ENCODE results near the gene ANKIB1.
"Not testable (repeated sequence)": the region's sequence is repeated elsewhere in the genome, so short reads cannot be mapped to it uniquely, and the experiment has no call there.

The ANKIB1 gene

GRCh38 chr7:92360387-92360786 lies 114.6 kb downstream of the ANKIB1 start:
- no peak for DNase-seq
- in situ Hi-C loops (cut with HindIII; ENCODE audit: low pct_ligation_motif_present, low pct_unique_long_range_greater_than_20kb, low sequenced_read_pairs): no loop called here

DNA sequence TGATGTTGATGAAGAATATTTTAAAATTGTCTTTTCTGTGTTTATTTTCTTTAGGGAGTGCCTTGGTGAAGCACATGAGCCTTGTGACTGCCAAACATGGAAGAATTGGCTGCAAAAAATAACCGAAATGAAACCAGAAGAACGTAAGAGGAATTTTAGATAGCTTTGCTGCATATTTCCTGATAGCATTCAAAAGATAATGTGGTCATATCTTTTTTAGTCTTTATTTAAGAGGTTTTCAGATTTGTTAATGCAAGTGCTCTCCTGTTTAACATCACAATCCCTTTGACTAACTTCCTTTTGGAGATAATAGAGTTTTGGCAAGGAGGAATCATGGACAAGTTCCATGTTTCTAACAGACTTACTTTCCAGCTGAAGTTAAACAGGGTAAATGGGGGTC lies 116.4 kb downstream of the ANKIB1 start:
- DNase-seq: no peak
- in situ Hi-C loops (cut with HindIII; ENCODE audit: low pct_ligation_motif_present, low pct_unique_long_range_greater_than_20kb, low sequenced_read_pairs): no loop called here

- in situ Hi-C loops (cut with HindIII; ENCODE audit: low pct_ligation_motif_present, low pct_unique_long_range_greater_than_20kb, low sequenced_read_pairs): no loop called here
- DNase-seq: no peak
Observed at GRCh38 chr7:92366730-92367129, 121.0 kb downstream of the ANKIB1 start.

DNA sequence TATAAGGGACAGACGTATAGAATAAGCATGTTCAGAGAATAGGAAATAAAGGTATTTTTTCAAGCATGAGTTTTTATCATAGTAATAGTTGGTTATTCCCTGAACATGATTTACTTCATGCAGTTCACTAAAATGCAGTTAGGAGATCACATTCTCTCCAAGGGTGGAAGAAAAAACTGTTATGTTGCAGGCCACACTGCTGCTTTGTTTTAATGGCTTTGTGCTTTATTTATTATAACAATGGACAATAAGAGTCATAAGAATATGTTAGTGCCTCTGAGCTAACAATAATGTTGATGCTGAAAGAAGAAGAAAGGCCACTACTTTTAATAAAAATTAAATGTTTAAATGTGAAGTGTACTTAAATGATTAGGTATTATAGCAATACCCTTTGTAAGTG lies 123.0 kb downstream of the ANKIB1 start:
- in situ Hi-C loops (cut with HindIII; ENCODE audit: low pct_ligation_motif_present, low pct_unique_long_range_greater_than_20kb, low sequenced_read_pairs): no loop called here
- no peak for DNase-seq

DNA sequence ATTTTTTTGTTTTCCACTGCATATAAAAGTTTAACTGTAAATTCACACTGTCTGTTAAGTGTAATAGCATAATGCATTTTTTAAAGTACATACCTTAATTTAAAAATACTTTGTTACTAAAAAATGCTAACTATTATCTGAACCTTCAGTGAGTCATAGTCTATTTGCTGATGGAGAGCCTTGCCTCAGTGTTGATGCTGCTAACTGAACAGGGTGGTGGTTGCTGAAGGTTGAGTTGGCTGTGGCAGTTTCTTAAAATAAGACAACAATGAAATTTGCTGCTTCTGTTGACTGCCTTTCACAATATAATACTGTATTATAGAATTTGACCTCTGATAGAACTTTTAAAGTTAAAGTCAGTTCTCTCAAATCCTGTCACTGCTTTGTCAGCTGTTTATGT lies 129.2 kb downstream of the ANKIB1 start:
- in situ Hi-C loops (cut with HindIII; ENCODE audit: low pct_ligation_motif_present, low pct_unique_long_range_greater_than_20kb, low sequenced_read_pairs): no loop called here
- DNase-seq: no peak

DNA sequence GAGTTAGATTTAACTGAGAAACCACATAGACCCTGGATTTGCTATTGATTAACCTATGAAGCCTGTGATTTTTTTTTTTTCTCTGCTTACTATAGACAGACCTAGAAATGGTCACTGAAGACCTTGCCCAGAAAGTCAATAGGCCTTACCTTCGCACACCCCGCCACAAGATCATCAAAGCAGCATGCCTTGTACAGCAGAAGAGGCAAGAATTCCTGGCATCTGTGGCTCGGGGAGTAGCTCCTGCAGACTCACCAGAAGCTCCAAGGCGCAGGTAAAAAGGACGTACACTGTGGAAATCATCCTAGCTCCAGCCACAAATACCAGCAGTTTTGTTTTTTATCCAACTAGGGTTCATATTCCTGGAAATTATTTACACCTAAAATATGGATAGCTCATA lies 145.3 kb downstream of the ANKIB1 start:
- DNase-seq: no peak
- in situ Hi-C loops (cut with HindIII; ENCODE audit: low pct_ligation_motif_present, low pct_unique_long_range_greater_than_20kb, low sequenced_read_pairs): no loop called here

DNA sequence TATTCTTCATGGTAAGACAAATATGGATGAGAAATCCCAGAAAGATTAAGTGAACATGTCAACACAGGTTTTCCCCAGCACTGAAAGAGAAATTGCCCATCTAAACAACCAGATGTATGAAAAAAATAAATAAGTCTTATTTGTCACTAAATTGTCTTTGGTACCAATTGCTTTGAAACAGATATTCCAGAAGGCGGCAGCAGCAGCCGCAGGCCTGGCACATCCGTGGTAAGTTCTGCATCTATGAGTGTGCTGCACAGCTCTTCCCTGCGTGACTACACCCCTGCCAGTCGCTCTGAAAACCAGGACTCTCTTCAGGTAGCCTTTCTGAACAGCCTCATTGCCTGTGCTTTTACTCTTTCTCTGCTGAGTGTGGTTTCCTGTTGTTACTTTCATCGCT lies 151.8 kb downstream of the ANKIB1 start:
- no peak for DNase-seq
- in situ Hi-C loops (cut with HindIII; ENCODE audit: low pct_ligation_motif_present, low pct_unique_long_range_greater_than_20kb, low sequenced_read_pairs): no loop called here

GRCh38 chr7:92400013-92400412 lies 154.2 kb downstream of the ANKIB1 start:
- in situ Hi-C loops (cut with HindIII; ENCODE audit: low pct_ligation_motif_present, low pct_unique_long_range_greater_than_20kb, low sequenced_read_pairs): no loop called here

DNA sequence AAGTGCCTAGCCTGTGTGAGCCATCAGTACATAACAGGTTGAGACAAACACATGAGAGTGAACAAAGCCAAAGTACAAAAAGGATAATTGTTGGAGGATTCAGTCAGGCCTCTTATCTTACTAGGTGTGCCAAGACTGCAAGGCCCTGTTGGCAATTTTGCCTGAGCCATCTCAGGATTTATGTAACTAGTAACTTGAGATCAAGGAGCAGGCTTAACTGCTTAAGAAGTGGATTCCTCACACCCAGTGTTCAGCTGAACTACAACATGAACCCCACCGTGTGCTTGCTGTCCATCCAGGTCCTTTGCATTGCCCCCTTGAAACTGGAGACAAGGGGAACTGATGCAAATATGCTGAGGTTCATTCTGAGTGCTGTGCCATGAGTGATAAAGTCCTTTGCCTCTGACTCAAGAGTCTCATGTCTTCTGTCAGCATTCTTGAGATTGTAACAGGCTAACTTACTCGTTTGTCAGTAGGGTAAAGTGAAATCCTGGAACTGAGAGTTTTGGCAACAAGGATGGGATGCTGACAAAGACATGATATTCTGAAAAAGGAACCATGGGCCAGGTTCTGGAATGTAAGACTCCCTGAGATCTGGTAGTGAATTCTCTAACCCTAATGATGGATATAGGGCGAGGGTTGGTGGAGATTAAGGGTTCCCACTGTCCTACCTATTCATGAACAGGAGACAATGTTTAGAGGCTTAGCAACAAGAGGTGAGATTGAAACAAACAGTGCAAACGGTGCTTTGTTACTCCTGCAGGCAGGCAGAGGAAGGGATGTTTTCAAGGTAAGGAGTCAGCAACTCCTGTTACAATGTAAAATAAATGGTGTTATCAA lies 157.4 kb downstream of the ANKIB1 start:
- no peak for DNase-seq
- in situ Hi-C loops (cut with HindIII; ENCODE audit: low pct_ligation_motif_present, low pct_unique_long_range_greater_than_20kb, low sequenced_read_pairs): no loop called here

More at GRCh38 chr7:92400013-92400412, 154.2 kb downstream of the ANKIB1 start:
- DNase-seq: no peak

DNA sequence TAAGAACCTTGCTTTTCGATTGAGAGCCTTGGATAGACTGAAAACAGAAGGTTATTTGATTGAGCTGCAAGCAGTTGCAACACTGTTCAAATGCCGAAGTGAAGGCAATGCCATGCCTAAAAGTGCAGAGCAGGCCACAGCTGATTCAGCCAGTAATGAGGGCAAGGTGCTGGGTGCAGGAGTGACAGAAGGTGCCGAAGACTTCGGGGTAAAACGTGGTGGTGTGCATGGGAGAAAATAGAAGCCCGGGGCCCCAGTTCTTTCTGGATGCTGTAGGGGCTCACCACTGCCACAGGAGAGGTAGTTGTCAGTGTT lies 157.9 kb downstream of the ANKIB1 start:
- DNase-seq: no peak
- in situ Hi-C loops (cut with HindIII; ENCODE audit: low pct_ligation_motif_present, low pct_unique_long_range_greater_than_20kb, low sequenced_read_pairs): no loop called here

DNA sequence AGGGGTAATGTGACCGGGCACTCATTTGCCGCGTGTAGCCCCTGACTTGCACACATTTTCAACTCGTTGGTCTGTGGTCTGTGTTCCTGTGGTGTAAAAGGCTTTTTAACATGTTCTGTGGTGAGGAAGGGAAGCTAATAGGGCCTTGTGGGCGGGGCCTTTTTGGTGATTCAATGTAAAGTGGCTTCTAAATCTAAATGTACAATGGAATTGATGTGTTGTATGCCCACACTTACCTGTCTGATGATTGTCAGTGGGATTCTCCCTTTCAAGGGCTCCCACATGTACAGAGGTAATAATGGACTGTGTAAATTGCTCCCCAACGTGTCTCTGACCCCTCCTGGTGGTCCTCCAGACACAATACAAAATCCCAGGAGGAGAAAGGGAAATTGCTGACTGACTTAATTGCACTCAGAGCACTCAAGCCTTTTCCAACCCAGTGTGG lies 158.4 kb downstream of the ANKIB1 start:
- no peak for DNase-seq
- in situ Hi-C loops (cut with HindIII; ENCODE audit: low pct_ligation_motif_present, low pct_unique_long_range_greater_than_20kb, low sequenced_read_pairs): no loop called here

DNA sequence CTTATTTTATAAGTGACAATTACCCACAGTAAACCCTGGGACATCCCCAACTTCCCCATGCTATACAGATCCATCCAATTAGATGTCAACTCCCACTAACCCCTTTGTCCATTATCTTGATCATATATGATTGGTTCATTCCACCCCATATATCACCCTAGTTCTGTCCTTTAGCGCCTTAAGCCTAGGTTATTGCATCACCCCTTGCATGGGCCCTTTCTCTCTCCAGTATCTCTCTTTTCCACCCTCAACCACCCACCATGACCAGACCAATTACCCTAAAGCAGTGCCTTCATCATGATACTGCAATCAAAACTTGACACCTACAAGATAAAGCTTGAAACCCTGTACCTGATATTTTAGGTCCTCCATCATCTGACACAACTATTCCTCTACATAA lies 163.6 kb downstream of the ANKIB1 start:
- no peak for DNase-seq
- in situ Hi-C loops (cut with HindIII; ENCODE audit: low pct_ligation_motif_present, low pct_unique_long_range_greater_than_20kb, low sequenced_read_pairs): no loop called here

DNA sequence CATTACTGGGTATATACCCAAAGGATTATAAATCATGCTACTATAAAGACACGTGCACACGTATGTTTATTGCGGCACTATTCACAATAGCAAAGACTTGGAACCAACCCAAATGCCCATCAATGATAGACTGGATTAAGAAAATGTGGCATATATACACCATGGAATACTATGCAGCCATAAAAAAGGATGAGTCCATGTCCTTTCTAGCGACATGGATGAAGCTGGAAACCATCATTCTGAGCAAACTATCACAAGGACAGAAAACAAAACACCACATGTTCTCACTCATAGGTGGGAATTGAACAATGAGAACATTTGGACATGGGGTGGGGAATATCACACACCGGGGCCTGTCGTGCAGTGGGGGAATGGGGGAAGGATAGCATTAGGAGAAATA lies 164.4 kb downstream of the ANKIB1 start:
- in situ Hi-C loops (cut with HindIII; ENCODE audit: low pct_ligation_motif_present, low pct_unique_long_range_greater_than_20kb, low sequenced_read_pairs); DNase-seq: not testable (repeated sequence)

- in situ Hi-C loops (cut with HindIII; ENCODE audit: low pct_ligation_motif_present, low pct_unique_long_range_greater_than_20kb, low sequenced_read_pairs): no loop called here
Observed at GRCh38 chr7:92412745-92413144, 167.0 kb downstream of the ANKIB1 start.

DNA sequence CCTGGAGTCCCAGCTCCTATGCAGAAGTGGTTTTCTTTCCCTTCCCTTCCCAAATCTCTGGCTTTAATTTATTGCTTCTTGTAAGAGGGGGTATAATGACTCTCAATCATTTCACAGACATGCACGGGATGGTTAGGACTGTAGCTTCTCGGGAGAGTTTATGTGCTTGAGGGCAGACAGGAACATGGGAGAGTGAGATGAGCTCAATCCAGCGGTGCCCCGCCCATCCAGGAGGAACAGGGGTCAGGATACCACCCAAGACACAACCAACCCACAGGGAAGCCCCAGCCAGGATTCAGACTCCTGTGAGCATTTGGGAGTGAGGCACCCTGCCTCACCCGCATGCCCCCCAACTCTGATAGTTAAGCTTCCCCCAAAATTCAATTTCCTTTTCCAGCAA lies 167.8 kb downstream of the ANKIB1 start:
- no peak for DNase-seq
- in situ Hi-C loops (cut with HindIII; ENCODE audit: low pct_ligation_motif_present, low pct_unique_long_range_greater_than_20kb, low sequenced_read_pairs): no loop called here

More at GRCh38 chr7:92412745-92413144, 167.0 kb downstream of the ANKIB1 start:
- no peak for DNase-seq

- DNase-seq: no peak
- in situ Hi-C loops (cut with HindIII; ENCODE audit: low pct_ligation_motif_present, low pct_unique_long_range_greater_than_20kb, low sequenced_read_pairs): no loop called here
Observed at GRCh38 chr7:92415225-92415624, 169.5 kb downstream of the ANKIB1 start.

- in situ Hi-C loops (cut with HindIII; ENCODE audit: low pct_ligation_motif_present, low pct_unique_long_range_greater_than_20kb, low sequenced_read_pairs): no loop called here
- DNase-seq: no peak
Observed at GRCh38 chr7:92417913-92418312, 172.1 kb downstream of the ANKIB1 start.

GRCh38 chr7:92421676-92422435 lies 176.1 kb downstream of the ANKIB1 start:
- in situ Hi-C loops (cut with HindIII; ENCODE audit: low pct_ligation_motif_present, low pct_unique_long_range_greater_than_20kb, low sequenced_read_pairs): no loop called here
- no peak for DNase-seq

DNA sequence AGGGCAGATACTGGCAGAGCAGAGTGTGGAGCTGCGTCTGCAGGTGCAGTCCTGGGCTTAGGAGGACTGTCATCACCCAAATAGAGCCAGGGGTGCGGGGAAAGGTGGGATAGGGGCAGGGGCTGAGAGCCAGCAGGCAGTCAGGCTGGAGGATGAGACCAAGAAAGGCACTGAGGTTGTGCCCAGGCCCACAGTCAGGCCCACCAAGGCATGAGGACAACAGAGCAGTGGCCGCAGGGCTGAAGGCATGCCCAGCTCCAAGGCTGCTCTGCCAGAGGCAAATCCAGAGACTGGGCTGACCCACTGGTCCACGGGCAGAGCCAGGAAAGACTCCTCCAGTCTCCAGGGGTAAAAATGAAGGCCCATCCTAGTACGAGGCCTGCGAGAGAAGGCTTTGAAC lies 177.2 kb downstream of the ANKIB1 start:
- in situ Hi-C loops (cut with HindIII; ENCODE audit: low pct_ligation_motif_present, low pct_unique_long_range_greater_than_20kb, low sequenced_read_pairs): no loop called here
- DNase-seq: no peak

GRCh38 chr7:92423710-92424131 lies 177.9 kb downstream of the ANKIB1 start:
- in situ Hi-C loops (cut with HindIII; ENCODE audit: low pct_ligation_motif_present, low pct_unique_long_range_greater_than_20kb, low sequenced_read_pairs): no loop called here
- DNase-seq: no peak
